ENCODE measurements around the gene NDNF.

DNA sequence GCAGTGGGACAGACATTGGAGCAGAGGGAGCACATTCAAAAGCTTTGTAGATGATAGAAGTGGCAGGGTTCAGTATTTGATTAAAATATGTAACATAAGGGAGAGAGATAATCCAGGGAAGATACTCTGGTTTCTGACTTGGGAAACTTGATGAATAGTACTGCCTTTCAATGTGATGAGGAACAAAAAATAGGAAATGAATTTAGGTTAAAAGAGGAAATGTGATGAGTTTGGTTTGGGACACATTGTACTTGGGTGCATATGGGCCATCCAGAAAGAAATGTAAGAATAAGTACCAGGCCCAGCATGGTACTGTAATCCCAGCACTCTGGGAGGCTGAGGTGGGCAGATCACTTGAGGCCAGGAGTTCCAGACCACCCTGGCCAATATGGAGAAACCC is 20.9 kb upstream of the NDNF start:
- TF ChIP-seq, protein P1, sequence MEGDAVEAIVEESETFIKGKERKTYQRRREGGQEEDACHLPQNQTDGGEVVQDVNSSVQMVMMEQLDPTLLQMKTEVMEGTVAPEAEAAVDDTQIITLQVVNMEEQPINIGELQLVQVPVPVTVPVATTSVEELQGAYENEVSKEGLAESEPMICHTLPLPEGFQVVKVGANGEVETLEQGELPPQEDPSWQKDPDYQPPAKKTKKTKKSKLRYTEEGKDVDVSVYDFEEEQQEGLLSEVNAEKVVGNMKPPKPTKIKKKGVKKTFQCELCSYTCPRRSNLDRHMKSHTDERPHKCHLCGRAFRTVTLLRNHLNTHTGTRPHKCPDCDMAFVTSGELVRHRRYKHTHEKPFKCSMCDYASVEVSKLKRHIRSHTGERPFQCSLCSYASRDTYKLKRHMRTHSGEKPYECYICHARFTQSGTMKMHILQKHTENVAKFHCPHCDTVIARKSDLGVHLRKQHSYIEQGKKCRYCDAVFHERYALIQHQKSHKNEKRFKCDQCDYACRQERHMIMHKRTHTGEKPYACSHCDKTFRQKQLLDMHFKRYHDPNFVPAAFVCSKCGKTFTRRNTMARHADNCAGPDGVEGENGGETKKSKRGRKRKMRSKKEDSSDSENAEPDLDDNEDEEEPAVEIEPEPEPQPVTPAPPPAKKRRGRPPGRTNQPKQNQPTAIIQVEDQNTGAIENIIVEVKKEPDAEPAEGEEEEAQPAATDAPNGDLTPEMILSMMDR (IDR thresholded peaks at IDR 0.05; ENCODE audit: low read depth, low read length): no peak
- no peak for TF ChIP-seq EZH2phosphoT487 (IDR thresholded peaks at IDR 0.05; ENCODE audit: low read depth)
